AG10803 (cell line): ENCODE measurements around the gene GPR65.

Experiments used
- DNase-seq: peaks from one replicate; pipeline ENCODE4 v3.0.0; 2010; ENCODE audit warnings: low read depth
- H3K4me3 ChIP-seq: 2 replicates; pipeline ENCODE4 v1.5.1; 2011; ENCODE audit warnings: mild to moderate bottlenecking, low read length, control low read depth
- CTCF ChIP-seq: conservative IDR thresholded peaks from 2 replicates; pipeline ENCODE4 v1.5.1; 2011; ENCODE audit warnings: mild to moderate bottlenecking, low read length, control low read depth, inconsistent platforms

GPR65 gene

GRCh38 chr14:88045705-88046104 is 40.8 kb downstream of the GPR65 start:
- TF ChIP-seq CTCF, result no peak
- no peak overlapping the region for H3K4me3 ChIP-seq
- DNase-seq, result no peak

- H3K4me3 ChIP-seq, result no peak overlapping the region
- DNase-seq, result no peak
- no peak for TF ChIP-seq CTCF
Observed at GRCh38 chr14:88048351-88048750, 43.4 kb downstream of the GPR65 start.

GRCh38 chr14:88049266-88049665 is 44.3 kb downstream of the GPR65 start:
- DNase-seq, result no peak
- no peak for TF ChIP-seq CTCF
- H3K4me3 ChIP-seq, result no peak overlapping the region

- H3K4me3 ChIP-seq, result no peak overlapping the region
- DNase-seq, result no peak
- no peak for TF ChIP-seq CTCF
Observed at GRCh38 chr14:88049936-88050335, 45.0 kb downstream of the GPR65 start.

GRCh38 chr14:88060576-88060975 is 55.6 kb downstream of the GPR65 start:
- DNase-seq, result no peak
- no peak for TF ChIP-seq CTCF
- no peak overlapping the region for H3K4me3 ChIP-seq

- no peak for DNase-seq
- no peak overlapping the region for H3K4me3 ChIP-seq
- TF ChIP-seq CTCF, result no peak
Observed at GRCh38 chr14:88063811-88064210, 58.9 kb downstream of the GPR65 start.
